K562 (cell line): ENCODE data around the gene DLGAP1. TPM values are rescaled to one million over a fixed set of nuclear protein-coding genes. Genes with fewer than 3 reads are reported as not detected.

Experiments
- DNMT1 ChIP-seq: fragments of 450-650 bp; IDR thresholded peaks from 2 replicates; pipeline ENCODE4 v1.6.1; 2016; ENCODE audit warnings: antibody characterized with exemption, mild to moderate bottlenecking
- FOXK1 ChIP-seq: sonication (generic); formaldehyde crosslinking; IDR thresholded peaks from 2 replicates; pipeline ENCODE4 v1.8.0; 2022; ENCODE audit warnings: missing genetic modification reagents, mild to moderate bottlenecking, borderline replicate concordance
- GABPB1 ChIP-seq: sonication (generic); formaldehyde crosslinking; IDR thresholded peaks from 2 replicates; pipeline ENCODE4 v1.8.0; 2022; ENCODE audit warnings: mild to moderate bottlenecking, missing genetic modification reagents
- KLF6 ChIP-seq: fragments of 250-450 bp; sonication (Bioruptor Pico); IDR thresholded peaks from 2 replicates; pipeline ENCODE4 v1.4.0; 2020; ENCODE audit warnings: mild to moderate bottlenecking, moderate library complexity, borderline replicate concordance
- MAFF ChIP-seq: IDR thresholded peaks from 2 replicates; pipeline ENCODE4 v1.6.1; 2012; ENCODE audit warnings: low read length, improper control_type of control experiment
- PHTF2 ChIP-seq: fragments of 250-450 bp; sonication (Bioruptor Pico); IDR thresholded peaks from 2 replicates; pipeline ENCODE4 v1.5.0; 2021; ENCODE audit warnings: mild to moderate bottlenecking
- TAF15 ChIP-seq: fragments of 200-400 bp; formaldehyde crosslinking; IDR thresholded peaks from 2 replicates; pipeline ENCODE4 v1.6.1; 2017; ENCODE audit warnings: mild to moderate bottlenecking, low read depth, low read length, moderate library complexity
- ZC3H4 ChIP-seq: sonication (generic); formaldehyde crosslinking; IDR thresholded peaks from 2 replicates; pipeline ENCODE4 v1.9.0; 2021; ENCODE audit warnings: missing genetic modification reagents, borderline replicate concordance
- ZKSCAN1 ChIP-seq: fragments of 150-350 bp; IDR thresholded peaks from 2 replicates; pipeline ENCODE4 v1.6.1; 2016; ENCODE audit warnings: low read depth, low read length
- ZNF146 ChIP-seq: IDR thresholded peaks from one replicate; pipeline ENCODE4 v1.6.1; 2018; ENCODE audit warnings: missing compliant biosample characterization; ENCODE audit not compliant: unreplicated experiment
- ZNF57 ChIP-seq: fragments of 450-650 bp; formaldehyde crosslinking; IDR thresholded peaks from 2 replicates; pipeline ENCODE4 v1.4.0; 2020; ENCODE audit warnings: mild to moderate bottlenecking, moderate library complexity
- ZSCAN32 ChIP-seq: fragments of 450-650 bp; formaldehyde crosslinking; IDR thresholded peaks from 2 replicates; pipeline ENCODE4 v1.4.0; 2020; ENCODE audit warnings: mild to moderate bottlenecking, moderate library complexity
- polyA plus RNA-seq, 8 experiments: library from polyadenylated mRNA; depleted of rRNA in 4 of 8; stranded (reverse) in 5 of 8; unstranded in 3 of 8; fragments of >200 nt; fragmentation: Nextera tagmentation in 2 of 8; fragmentation: Illumina TruSeq in 1 of 8; extraction: Ambion mirVana in 2 of 8; extraction: Trizol in 1 of 8; gene quantifications; 2 replicates each; pipeline versions ENCODE4 v1.2.1 to v1.2.3, GENCODE V29; 2011 to 2014; ENCODE audit warnings: inconsistent platforms in 1 of 8, missing spikeins in 1 of 8
- total RNA-seq, 7 experiments: library from RNA; depleted of rRNA in 6 of 7; stranded (reverse); fragments of >200 nt in 6 of 7; fragmentation: Illumina TruSeq in 2 of 7; extraction: Trizol in 2 of 7; gene quantifications; 2 replicates each; pipeline versions ENCODE4 v1.2.1 to v1.2.3, GENCODE V29; 2011 to 2021; ENCODE audit warnings: low replicate concordance in 1 of 7
- TF ChIP-seq, protein P1 (sequence below), 2 experiments: fragments of 450-650 bp; formaldehyde crosslinking in 1 of 2; IDR thresholded peaks; 2 replicates each; pipeline versions ENCODE4 v1.4.0 to v1.6.1; 2014 to 2020; ENCODE audit warnings: mild to moderate bottlenecking in 2 of 2, borderline replicate concordance in 1 of 2, low read depth in 1 of 2
- TF ChIP-seq, protein P2 (sequence below): sonication (generic); formaldehyde crosslinking; IDR thresholded peaks from 2 replicates; pipeline ENCODE4 v1.8.1; 2023; ENCODE audit warnings: mild to moderate bottlenecking, missing genetic modification reagents
- TF ChIP-seq, protein P3 (sequence below): fragments of 450-650 bp; IDR thresholded peaks from 2 replicates; pipeline ENCODE4 v1.6.1; 2016; ENCODE audit warnings: low read depth, mild to moderate bottlenecking, moderate library complexity
- TF ChIP-seq, protein P4 (sequence below): fragments of 450-650 bp; IDR thresholded peaks from 2 replicates; pipeline ENCODE4 v1.6.1; 2017; ENCODE audit warnings: antibody characterized with exemption

Gene DLGAP1
- total and polyA plus RNA-seq, 9 of the 15 experiments (the other 6 are each of a cell fraction or from before 2014, with no cell fraction given): 0.04 to 0.22 (median 0.08) TPM

DNA sequence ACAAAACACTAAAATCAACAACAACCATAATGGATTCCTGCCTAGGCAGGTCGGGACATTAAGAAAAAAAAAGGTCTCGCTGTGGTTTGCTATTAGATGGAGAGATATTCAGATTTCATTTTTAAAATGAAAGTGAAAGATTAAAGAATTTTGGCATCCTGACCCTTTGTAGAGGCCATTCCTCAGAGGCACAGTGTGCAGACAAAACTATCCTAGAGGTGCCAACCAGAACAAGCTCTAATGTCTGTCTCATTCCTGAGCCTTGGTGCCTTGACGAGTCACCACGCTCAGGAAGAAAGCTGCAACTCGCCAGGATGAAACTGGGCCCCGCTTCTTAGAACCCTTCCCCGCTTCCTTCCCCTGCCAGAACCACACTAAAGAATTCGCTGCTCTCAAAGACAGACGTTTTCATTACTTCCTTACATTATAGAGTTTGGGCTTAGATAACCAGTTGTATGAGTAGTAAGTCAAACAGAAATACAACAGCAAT, 849.1 kb downstream of the DLGAP1 start (continued):
- TF ChIP-seq, protein P1, sequence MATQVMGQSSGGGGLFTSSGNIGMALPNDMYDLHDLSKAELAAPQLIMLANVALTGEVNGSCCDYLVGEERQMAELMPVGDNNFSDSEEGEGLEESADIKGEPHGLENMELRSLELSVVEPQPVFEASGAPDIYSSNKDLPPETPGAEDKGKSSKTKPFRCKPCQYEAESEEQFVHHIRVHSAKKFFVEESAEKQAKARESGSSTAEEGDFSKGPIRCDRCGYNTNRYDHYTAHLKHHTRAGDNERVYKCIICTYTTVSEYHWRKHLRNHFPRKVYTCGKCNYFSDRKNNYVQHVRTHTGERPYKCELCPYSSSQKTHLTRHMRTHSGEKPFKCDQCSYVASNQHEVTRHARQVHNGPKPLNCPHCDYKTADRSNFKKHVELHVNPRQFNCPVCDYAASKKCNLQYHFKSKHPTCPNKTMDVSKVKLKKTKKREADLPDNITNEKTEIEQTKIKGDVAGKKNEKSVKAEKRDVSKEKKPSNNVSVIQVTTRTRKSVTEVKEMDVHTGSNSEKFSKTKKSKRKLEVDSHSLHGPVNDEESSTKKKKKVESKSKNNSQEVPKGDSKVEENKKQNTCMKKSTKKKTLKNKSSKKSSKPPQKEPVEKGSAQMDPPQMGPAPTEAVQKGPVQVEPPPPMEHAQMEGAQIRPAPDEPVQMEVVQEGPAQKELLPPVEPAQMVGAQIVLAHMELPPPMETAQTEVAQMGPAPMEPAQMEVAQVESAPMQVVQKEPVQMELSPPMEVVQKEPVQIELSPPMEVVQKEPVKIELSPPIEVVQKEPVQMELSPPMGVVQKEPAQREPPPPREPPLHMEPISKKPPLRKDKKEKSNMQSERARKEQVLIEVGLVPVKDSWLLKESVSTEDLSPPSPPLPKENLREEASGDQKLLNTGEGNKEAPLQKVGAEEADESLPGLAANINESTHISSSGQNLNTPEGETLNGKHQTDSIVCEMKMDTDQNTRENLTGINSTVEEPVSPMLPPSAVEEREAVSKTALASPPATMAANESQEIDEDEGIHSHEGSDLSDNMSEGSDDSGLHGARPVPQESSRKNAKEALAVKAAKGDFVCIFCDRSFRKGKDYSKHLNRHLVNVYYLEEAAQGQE (IDR thresholded peaks at IDR 0.05; ENCODE audit: borderline replicate concordance): no peak
- TF ChIP-seq, protein P1 (CRISPR knock-in tag; IDR thresholded peaks at IDR 0.05; ENCODE audit: low read depth): 0 out of 2 replicates have a peak, but pooled peaks have one; percentile 23
- no peak for TF ChIP-seq ZSCAN32
- no peak for TF ChIP-seq ZC3H4 (CRISPR knock-in tag)
- no peak for TF ChIP-seq GABPB1 (CRISPR knock-in tag)
- no peak for TF ChIP-seq PHTF2 (CRISPR knock-in tag)
- TF ChIP-seq, protein P2, sequence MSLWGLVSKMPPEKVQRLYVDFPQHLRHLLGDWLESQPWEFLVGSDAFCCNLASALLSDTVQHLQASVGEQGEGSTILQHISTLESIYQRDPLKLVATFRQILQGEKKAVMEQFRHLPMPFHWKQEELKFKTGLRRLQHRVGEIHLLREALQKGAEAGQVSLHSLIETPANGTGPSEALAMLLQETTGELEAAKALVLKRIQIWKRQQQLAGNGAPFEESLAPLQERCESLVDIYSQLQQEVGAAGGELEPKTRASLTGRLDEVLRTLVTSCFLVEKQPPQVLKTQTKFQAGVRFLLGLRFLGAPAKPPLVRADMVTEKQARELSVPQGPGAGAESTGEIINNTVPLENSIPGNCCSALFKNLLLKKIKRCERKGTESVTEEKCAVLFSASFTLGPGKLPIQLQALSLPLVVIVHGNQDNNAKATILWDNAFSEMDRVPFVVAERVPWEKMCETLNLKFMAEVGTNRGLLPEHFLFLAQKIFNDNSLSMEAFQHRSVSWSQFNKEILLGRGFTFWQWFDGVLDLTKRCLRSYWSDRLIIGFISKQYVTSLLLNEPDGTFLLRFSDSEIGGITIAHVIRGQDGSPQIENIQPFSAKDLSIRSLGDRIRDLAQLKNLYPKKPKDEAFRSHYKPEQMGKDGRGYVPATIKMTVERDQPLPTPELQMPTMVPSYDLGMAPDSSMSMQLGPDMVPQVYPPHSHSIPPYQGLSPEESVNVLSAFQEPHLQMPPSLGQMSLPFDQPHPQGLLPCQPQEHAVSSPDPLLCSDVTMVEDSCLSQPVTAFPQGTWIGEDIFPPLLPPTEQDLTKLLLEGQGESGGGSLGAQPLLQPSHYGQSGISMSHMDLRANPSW (CRISPR knock-in tag): no peak
- TF ChIP-seq ZNF146: no peak
- no peak for TF ChIP-seq MAFF
- TF ChIP-seq, protein P3, sequence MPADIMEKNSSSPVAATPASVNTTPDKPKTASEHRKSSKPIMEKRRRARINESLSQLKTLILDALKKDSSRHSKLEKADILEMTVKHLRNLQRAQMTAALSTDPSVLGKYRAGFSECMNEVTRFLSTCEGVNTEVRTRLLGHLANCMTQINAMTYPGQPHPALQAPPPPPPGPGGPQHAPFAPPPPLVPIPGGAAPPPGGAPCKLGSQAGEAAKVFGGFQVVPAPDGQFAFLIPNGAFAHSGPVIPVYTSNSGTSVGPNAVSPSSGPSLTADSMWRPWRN: no peak
- TF ChIP-seq DNMT1: no peak
- TF ChIP-seq, protein P4, sequence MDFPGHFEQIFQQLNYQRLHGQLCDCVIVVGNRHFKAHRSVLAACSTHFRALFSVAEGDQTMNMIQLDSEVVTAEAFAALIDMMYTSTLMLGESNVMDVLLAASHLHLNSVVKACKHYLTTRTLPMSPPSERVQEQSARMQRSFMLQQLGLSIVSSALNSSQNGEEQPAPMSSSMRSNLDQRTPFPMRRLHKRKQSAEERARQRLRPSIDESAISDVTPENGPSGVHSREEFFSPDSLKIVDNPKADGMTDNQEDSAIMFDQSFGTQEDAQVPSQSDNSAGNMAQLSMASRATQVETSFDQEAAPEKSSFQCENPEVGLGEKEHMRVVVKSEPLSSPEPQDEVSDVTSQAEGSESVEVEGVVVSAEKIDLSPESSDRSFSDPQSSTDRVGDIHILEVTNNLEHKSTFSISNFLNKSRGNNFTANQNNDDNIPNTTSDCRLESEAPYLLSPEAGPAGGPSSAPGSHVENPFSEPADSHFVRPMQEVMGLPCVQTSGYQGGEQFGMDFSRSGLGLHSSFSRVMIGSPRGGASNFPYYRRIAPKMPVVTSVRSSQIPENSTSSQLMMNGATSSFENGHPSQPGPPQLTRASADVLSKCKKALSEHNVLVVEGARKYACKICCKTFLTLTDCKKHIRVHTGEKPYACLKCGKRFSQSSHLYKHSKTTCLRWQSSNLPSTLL: no peak
- TF ChIP-seq TAF15: no peak
- no peak for TF ChIP-seq ZNF57 (CRISPR knock-in tag)
- TF ChIP-seq KLF6 (CRISPR knock-in tag): no peak
- no peak for TF ChIP-seq ZKSCAN1
- no peak for TF ChIP-seq FOXK1 (CRISPR knock-in tag)
